Ovary (tissue), 9 donors: Measurements from ENCODE around the gene NCOA6. TPM values are rescaled to one million over a fixed set of nuclear protein-coding genes. Genes with fewer than 3 reads are reported as not detected.

Experiments
- DNase-seq, 5 donors: peaks; one replicate each; pipeline ENCODE4 v3.0.0-alpha.2; 2019 to 2020
- H3K27ac ChIP-seq, 2 donors: fragments of 200-600 bp; one replicate each; pipeline versions ENCODE4 v1.5.1 to v1.8.0; 2019 to 2022
- H3K27me3 ChIP-seq: fragments of 200-600 bp; one replicate; pipeline ENCODE4 v1.8.0; 2022
- H3K36me3 ChIP-seq: fragments of 200-600 bp; sonication (generic); one replicate; pipeline ENCODE4 v1.5.1; 2019
- H3K4me1 ChIP-seq: one replicate; pipeline ENCODE4 v1.8.1; 2013; ENCODE audit warnings: mild to moderate bottlenecking, moderate library complexity; ENCODE audit not compliant: insufficient read depth
- H3K4me3 ChIP-seq: fragments of 200-600 bp; sonication (generic); one replicate; pipeline ENCODE4 v1.5.1; 2017
- H3K9me3 ChIP-seq, 2 donors: fragments of 200-600 bp in 1 of 2; sonication (generic) in 1 of 2; one replicate each; pipeline versions ENCODE4 v1.5.1 to v1.8.1; 2013 to 2019; ENCODE audit warnings: mild to moderate bottlenecking in 1 of 2, moderate library complexity in 1 of 2
- EP300 ChIP-seq: sonication (generic); formaldehyde crosslinking; IDR thresholded peaks from one replicate; pipeline ENCODE4 v1.6.1; 2017; ENCODE audit warnings: antibody characterized with exemption
- POLR2A ChIP-seq: fragments of 450-650 bp; IDR thresholded peaks from one replicate; pipeline ENCODE4 v1.6.1; 2017; ENCODE audit warnings: antibody characterized with exemption, mild to moderate bottlenecking, moderate library complexity
- WGBS, 3 donors: extraction: QIAGEN DNeasy Blood & Tissue Kit in 1 of 3; methylation state at CpG; one replicate each; pipeline versions ENCODE4 v1.1.5 to v1.1.7; 2013 to 2017; 5-methylcytosine and 5-hydroxymethylcytosine counted together
- intact Hi-C, 4 donors: fragments of 100-400 bp; cut with DNase I; formaldehyde crosslinking; loops; one replicate each; pipeline versions ENCODE4 v1.11.0 to v1.15.1; 2022 to 2023
- polyA plus RNA-seq, 2 donors: library from polyadenylated mRNA; stranded (reverse); fragments of 200-250 nt in 1 of 2; fragments of 350-450 nt in 1 of 2; fragmentation: Illumina TruSeq in 1 of 2; extraction: RNeasy Lipid Tissue Mini Kit (QIAGEN cat#74804) in 1 of 2; gene quantifications; one replicate each; pipeline ENCODE4 v1.2.3, GENCODE V29; 2013 to 2014
- total RNA-seq, 7 donors: library from RNA; depleted of rRNA in 2 of 7; stranded (reverse); fragments of >200 nt in 2 of 7; fragmentation: NEBNext Ultra II Directional in 3 of 7; extraction: Animal tissue kit (Norgen Biotek cat#: 25700) in 3 of 7; gene quantifications; one replicate each; pipeline versions ENCODE4 v1.1.0 to v1.2.4, GENCODE V29; 2016 to 2023
- TF ChIP-seq, protein P1 (sequence below), 3 donors: fragments of 450-650 bp in 2 of 3; fragments of 200-600 bp in 1 of 3; IDR thresholded peaks; one replicate each; pipeline versions ENCODE4 v1.5.1 to v1.8.0; 2016 to 2022; ENCODE audit warnings: antibody characterized with exemption in 3 of 3, mild to moderate bottlenecking in 1 of 3
- donor health status: DM: no; HTN: no; CAD: no; lungs with moderate emphysema.
- donor health status: DM: no; HTN: no; CAD: no.
- donor health status: Bipolar disorder and iron deficiency.
- donor health status: DM: yes; HTN: yes; CAD: no.
- donor health status: DM: no; HTN: no; CAD: no.
- donor health status: DM: yes; HTN: yes; CAD: no.

Gene NCOA6
- total and polyA plus RNA-seq, 9 donors = 10.5 to 31.7 (median 23.9) TPM

DNA sequence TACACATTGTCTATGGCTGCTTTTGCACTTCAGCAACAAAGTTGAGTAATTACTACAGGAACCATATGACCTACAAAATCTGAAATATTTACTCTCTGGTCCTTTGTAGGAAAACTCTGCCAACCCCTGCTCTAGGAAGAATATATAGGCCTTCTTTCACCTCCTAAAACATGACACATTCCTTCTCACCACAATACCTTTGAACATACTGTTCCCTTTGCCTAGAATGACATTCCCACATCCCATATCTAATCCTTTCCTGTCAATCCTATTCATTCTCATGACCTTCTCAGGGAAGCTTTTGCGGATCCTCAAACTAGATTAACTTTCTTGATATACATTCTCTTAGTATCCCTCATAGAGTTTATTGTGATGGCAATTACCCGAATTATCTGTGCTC lies 18.0 kb upstream of the NCOA6 start:
- intact Hi-C loops = no loop called here
- no peak for DNase-seq
- 87 to 94% (median 93%) methylated on average over 2 of the region's 2 CpGs for WGBS, 3 donors
- no peak overlapping the region for H3K27ac ChIP-seq
- TF ChIP-seq POLR2A (no peak), EP300 (no peak)
- TF ChIP-seq, protein P1, sequence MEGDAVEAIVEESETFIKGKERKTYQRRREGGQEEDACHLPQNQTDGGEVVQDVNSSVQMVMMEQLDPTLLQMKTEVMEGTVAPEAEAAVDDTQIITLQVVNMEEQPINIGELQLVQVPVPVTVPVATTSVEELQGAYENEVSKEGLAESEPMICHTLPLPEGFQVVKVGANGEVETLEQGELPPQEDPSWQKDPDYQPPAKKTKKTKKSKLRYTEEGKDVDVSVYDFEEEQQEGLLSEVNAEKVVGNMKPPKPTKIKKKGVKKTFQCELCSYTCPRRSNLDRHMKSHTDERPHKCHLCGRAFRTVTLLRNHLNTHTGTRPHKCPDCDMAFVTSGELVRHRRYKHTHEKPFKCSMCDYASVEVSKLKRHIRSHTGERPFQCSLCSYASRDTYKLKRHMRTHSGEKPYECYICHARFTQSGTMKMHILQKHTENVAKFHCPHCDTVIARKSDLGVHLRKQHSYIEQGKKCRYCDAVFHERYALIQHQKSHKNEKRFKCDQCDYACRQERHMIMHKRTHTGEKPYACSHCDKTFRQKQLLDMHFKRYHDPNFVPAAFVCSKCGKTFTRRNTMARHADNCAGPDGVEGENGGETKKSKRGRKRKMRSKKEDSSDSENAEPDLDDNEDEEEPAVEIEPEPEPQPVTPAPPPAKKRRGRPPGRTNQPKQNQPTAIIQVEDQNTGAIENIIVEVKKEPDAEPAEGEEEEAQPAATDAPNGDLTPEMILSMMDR (IDR thresholded peaks at IDR 0.05) = no peak
- no peak overlapping the region for H3K4me3 ChIP-seq
- no peaks in the 10 kb centered on the region for H3K36me3 ChIP-seq
- no peaks in the 10 kb centered on the region for H3K27me3 ChIP-seq
- no peaks in the 10 kb centered on the region for H3K4me1 ChIP-seq
- no peaks in the 10 kb centered on the region for H3K9me3 ChIP-seq

DNA sequence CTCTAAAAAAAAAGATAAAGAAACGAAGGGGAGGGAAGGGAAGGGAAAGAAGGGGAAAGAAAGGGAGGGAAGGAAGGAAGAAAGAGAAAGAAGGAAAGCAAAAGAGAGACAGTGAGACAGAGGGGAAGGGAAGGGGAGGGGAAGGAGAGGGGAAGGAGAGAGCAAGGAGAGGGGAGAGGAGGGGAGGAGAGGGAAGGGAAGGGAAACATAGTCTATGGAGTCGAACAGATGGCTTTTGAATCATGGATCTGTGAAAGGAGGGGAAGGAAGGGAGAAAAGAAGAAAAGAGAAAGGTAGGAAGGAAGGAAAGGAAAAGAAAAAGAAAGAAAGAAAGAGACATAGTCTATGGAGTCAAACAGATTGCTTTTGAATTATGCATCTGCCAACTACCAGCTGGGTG lies 16.7 kb upstream of the NCOA6 start:
- H3K36me3 ChIP-seq = no peaks in the 10 kb centered on the region
- H3K27ac ChIP-seq = no peak overlapping the region
- WGBS, 3 donors = 43 to 59% (median 51%) methylated on average over 2 of the region's 2 CpGs
- TF ChIP-seq POLR2A (no peak), EP300 (no peak)
- TF ChIP-seq, protein P1 (IDR thresholded peaks at IDR 0.05) = no peak
- H3K9me3 ChIP-seq = no peaks in the 10 kb centered on the region
- intact Hi-C loops = no loop called here
- H3K4me1 ChIP-seq = no peaks in the 10 kb centered on the region
- H3K27me3 ChIP-seq = no peaks in the 10 kb centered on the region
- no peak for DNase-seq
- no peak overlapping the region for H3K4me3 ChIP-seq

DNA sequence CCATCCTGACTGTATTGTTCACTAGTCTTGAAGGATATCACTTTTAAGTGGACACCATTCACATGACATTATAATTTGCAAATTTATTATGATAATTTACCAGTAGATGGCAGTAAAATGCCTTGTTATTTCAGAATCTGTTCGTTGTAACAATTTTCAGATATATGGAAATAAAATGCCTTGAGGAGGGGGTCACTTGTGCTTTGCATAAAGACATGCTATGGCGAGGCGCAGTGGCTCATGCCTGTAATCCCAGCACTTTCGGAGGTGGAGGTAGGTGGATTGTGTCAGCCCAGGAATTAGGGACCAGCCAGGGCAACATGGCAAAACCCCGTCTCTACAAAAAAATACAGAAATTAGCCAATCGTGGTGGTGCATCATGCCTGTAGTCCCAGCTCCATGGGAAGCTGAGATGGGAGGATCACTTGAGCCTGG lies 9.0 kb upstream of the NCOA6 start:
- Histone ChIP-seq H3K4me3 (no peak overlapping the region), H3K27me3 (no peaks in the 10 kb centered on the region), H3K9me3 (no peaks in the 10 kb centered on the region), H3K4me1 (no peaks in the 10 kb centered on the region), H3K27ac (no peak overlapping the region), H3K36me3 (no peaks in the 10 kb centered on the region)
- 19 to 35% (median 22%) methylated on average over 6 of the region's 6 CpGs for WGBS, 3 donors
- TF ChIP-seq EP300 = no peak
- TF ChIP-seq, protein P1 (IDR thresholded peaks at IDR 0.05) = peak in 2 of 3 donors; percentile 34 to 41
- no peak for DNase-seq
- intact Hi-C loops = loop anchor here in 2 of 4 donors (10.0 kb wide), 2 partner anchors 260 to 600 kb away; partner anchors contain the start of genes GDF5 (in 1 of the 2) and TRPC4AP (in 1 of the 2)

DNA sequence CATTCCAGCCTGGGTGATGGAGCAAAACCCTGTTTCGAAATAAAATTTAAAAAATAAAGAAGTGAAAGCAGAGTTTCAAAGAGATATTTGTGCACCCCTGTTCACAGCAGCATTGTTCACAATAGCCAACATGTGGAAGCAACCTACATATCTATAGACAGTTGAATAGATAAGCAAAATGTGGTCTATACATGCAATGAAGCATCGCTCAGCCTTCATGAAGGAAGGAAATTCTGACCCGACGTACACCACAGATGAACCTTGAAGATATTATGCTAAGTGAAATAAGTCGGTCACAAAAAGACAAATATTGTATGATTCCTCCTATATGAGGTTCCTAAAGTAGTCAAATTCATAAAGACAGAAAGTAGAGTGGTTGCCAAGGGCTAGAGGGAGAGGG lies 6.5 kb upstream of the NCOA6 start:
- WGBS, 3 donors = 70 to 82% (median 80%) methylated on average over 5 of the region's 5 CpGs
- Histone ChIP-seq H3K4me1 (no peaks in the 10 kb centered on the region), H3K27ac (no peak overlapping the region), H3K36me3 (no peaks in the 10 kb centered on the region), H3K27me3 (no peaks in the 10 kb centered on the region), H3K4me3 (no peak overlapping the region), H3K9me3 (no peaks in the 10 kb centered on the region)
- TF ChIP-seq POLR2A (no peak), EP300 (no peak)
- TF ChIP-seq, protein P1 (IDR thresholded peaks at IDR 0.05) = no peak
- intact Hi-C loops = loop anchor here in 2 of 4 donors (10.0 kb wide), 2 partner anchors 263 to 603 kb away; partner anchors contain the start of genes GDF5 (in 1 of the 2) and TRPC4AP (in 1 of the 2)
- DNase-seq = no peak
